ENCODE results near the gene PCBP3. TPM values are rescaled to one million over a fixed set of nuclear protein-coding genes. Genes with fewer than 3 reads are reported as not detected.
A peak's percentile ranks its signal among the peaks of the same experiment; 100 is the strongest.

The PCBP3 gene
- total and polyA plus RNA-seq, 2 donors from 2014 or later, result 2.3 to 5.4 TPM

- no peaks in the 10 kb centered on the region for H3K9me3 ChIP-seq (ENCODE audit: control insufficient read depth in 2 of 3, insufficient read depth in 1 of 3, low read length in 3 of 3)
- no peak for TF ChIP-seq CTCF (IDR thresholded peaks at IDR 0.05; ENCODE audit: borderline replicate concordance, extremely low read depth, insufficient read depth)
- intact Hi-C loops (cut with DNase I), result no loop called here
- no peak overlapping the region for H3K27ac ChIP-seq (ENCODE audit: low read depth in 2 of 2, low read length in 2 of 2)
- DNase-seq (peak in 1 of 5 donors; percentile 66), FAIRE-seq (no peak)
- no peaks in the 10 kb centered on the region for H3K4me1 ChIP-seq (ENCODE audit: control insufficient read depth in 2 of 3, insufficient read depth in 2 of 3, low read depth in 1 of 3, low read length in 3 of 3)
- no peaks in the 10 kb centered on the region for H3K27me3 ChIP-seq (ENCODE audit: control insufficient read depth, insufficient read depth, low read length)
- no peak overlapping the region for H3K4me3 ChIP-seq (ENCODE audit: low read length in 3 of 3)
- H3K36me3 ChIP-seq (ENCODE audit: control insufficient read depth in 2 of 3, insufficient read depth in 3 of 3, low read length in 3 of 3), result no peaks in the 10 kb centered on the region
- no peak overlapping the region for H3K9ac ChIP-seq (ENCODE audit: low read length in 3 of 3)
Observed at GRCh38 chr21:45800339-45801080, 157.0 kb downstream of the PCBP3 start.

DNA sequence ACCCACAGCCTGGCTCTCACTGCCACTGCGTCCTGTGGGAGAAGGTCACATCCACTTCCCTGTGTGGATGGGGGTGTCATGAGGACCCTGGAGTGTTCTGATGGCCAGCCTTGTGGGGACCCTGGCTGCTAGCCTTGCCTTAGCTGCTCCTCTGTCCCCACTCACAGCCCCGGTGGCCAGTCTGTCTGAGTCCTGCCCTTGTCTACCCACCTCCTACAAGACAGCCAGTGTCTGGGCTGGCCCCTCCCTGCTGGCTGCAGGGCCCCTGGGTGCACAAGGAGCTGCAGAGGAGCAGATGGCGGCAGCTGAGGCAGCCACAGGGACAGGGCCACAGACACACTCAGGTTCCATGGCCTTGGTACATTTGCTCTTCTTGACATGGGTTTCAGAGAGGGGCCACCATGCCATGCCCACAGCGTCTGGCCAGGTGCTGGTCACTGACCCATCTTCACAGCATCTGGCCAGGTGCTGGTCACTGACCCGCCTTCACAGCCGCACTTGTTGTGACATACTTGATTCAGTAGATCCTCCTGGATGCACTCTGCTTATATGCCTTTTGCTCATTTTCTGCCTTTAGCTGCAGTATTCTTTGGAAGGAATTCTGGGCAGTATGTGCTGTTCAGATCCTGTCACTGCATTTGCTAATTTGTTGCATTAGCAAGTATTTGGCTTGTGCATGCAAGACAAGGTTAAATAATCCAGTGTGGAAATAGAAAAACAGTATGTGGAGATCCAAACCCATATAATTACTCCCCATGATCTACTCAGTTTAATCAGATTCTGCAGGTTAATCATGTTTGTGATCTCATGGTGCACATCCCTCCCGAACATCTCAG is 157.8 kb downstream of the PCBP3 start:
- FAIRE-seq, result no peak

GRCh38 chr21:45801989-45802388 is 158.5 kb downstream of the PCBP3 start:
- DNase-seq, result no peak

More for the DNA sequence above, 157.8 kb downstream of the PCBP3 start:
- Histone ChIP-seq H3K9me3 (ENCODE audit: control insufficient read depth in 2 of 3, insufficient read depth in 1 of 3, low read length in 3 of 3) (no peaks in the 10 kb centered on the region), H3K27ac (ENCODE audit: low read depth in 2 of 2, low read length in 2 of 2) (no peak overlapping the region), H3K27me3 (ENCODE audit: control insufficient read depth, insufficient read depth, low read length) (no peaks in the 10 kb centered on the region), H3K4me1 (ENCODE audit: control insufficient read depth in 2 of 3, insufficient read depth in 2 of 3, low read depth in 1 of 3, low read length in 3 of 3) (no peaks in the 10 kb centered on the region), H3K4me3 (ENCODE audit: low read length in 3 of 3) (no peak overlapping the region), H3K36me3 (ENCODE audit: control insufficient read depth in 2 of 3, insufficient read depth in 3 of 3, low read length in 3 of 3) (no peaks in the 10 kb centered on the region), H3K9ac (ENCODE audit: low read length in 3 of 3) (no peak overlapping the region)
- intact Hi-C loops (cut with DNase I), result no loop called here
- DNase-seq, result no peak
- no peak for TF ChIP-seq CTCF (IDR thresholded peaks at IDR 0.05; ENCODE audit: borderline replicate concordance, extremely low read depth, insufficient read depth)

More at GRCh38 chr21:45801989-45802388, 158.5 kb downstream of the PCBP3 start:
- intact Hi-C loops (cut with DNase I), result no loop called here
- TF ChIP-seq CTCF (IDR thresholded peaks at IDR 0.05; ENCODE audit: borderline replicate concordance, extremely low read depth, insufficient read depth), result no peak
- H3K9me3 ChIP-seq (ENCODE audit: control insufficient read depth in 2 of 3, insufficient read depth in 1 of 3, low read length in 3 of 3), result no peaks in the 10 kb centered on the region
- no peaks in the 10 kb centered on the region for H3K4me1 ChIP-seq (ENCODE audit: control insufficient read depth in 2 of 3, insufficient read depth in 2 of 3, low read depth in 1 of 3, low read length in 3 of 3)
- H3K4me3 ChIP-seq (ENCODE audit: low read length in 3 of 3), result no peak overlapping the region
- FAIRE-seq, result no peak
- H3K9ac ChIP-seq (ENCODE audit: low read length in 3 of 3), result no peak overlapping the region
- H3K36me3 ChIP-seq (ENCODE audit: control insufficient read depth in 2 of 3, insufficient read depth in 3 of 3, low read length in 3 of 3), result no peaks in the 10 kb centered on the region
- H3K27me3 ChIP-seq (ENCODE audit: control insufficient read depth, insufficient read depth, low read length), result no peaks in the 10 kb centered on the region
- no peak overlapping the region for H3K27ac ChIP-seq (ENCODE audit: low read depth in 2 of 2, low read length in 2 of 2)

All from kidney (tissue), 14 donors.